DMS79 (cell line): Measurements from ENCODE around the gene SYT7.

Source experiments
- DNase-seq: peaks from one replicate; lab custom pipeline; 2025; lab: John Stamatoyannopoulos, UW

SYT7 gene

DNA sequence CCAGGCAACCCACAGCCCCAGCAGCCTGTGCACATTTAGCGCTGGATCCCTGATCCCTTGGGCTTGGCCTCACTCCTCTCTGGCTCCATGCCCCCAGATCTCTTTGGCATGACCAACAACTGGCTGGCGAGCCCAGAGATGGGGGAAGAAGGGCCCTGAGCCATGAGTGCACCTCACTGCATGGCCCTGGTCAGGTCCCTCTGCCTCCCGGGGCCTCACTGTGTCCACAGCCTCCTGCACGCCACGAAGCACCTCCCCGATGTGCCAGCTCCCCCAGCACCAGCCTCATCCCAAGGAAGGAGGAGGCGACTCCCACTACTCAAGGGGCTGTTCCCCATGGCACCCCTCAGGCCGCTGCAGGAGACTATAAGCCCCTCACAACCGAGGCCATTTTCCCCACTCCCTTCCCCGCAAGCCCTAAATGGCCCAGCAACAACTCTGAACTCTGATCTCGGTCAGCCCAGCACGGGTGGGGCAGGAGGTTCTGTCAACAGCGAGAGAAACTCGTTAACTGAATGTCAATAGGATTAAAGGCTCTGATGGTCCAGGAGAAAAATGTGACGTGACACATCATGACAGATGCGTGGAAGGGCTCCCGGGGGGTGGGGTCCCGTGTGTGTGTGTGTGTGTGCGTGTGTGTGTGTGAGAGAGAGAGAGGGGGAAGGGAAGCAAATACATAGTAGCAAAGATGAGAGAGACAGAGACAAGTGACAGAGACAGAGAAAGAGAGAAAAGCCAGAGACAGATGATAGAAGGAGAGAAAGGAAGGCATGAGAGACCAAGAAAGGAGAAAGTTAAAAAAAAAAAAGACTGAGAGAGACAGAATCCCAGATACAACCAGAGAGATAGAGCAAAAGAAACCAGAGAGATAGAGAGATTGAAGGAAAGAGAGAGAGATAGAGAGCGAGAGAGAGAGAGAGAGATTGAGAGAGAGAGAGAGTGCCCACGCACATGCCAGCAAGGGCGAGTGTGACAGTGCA is 28.4 kb upstream of the SYT7 start:
- no peak for DNase-seq

DNA sequence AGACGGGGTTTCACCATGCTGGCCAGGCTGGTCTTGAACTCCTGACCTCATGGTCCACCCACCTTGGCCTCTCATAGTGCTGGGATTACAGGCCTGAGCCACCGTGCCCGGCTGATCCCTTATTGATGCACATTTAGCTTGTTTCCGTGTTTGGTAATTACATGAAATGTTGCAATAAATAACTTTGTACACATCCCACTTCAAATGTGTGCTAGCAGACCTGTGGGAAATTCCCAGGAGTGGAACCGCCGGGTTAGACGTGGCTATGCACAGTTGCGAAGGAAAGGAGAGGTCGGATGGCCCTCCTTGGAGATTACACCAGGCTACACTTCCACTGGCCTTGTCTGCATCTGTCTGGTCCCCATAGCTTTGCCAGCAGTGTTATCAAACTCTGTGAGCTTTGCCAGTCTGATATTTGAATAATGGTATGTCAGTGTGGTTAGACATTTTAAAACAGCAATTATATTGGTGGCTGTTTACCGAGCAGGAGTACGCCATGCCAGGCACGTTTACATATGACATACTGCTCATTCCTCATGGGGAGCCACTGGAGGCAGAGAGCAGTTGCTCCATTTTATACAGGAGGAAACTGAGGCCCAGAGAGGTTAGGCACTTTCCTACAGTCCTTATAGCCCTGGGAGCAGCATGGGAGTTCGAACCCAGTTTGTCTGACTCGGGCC is 27.2 kb upstream of the SYT7 start:
- DNase-seq, result no peak

DNA sequence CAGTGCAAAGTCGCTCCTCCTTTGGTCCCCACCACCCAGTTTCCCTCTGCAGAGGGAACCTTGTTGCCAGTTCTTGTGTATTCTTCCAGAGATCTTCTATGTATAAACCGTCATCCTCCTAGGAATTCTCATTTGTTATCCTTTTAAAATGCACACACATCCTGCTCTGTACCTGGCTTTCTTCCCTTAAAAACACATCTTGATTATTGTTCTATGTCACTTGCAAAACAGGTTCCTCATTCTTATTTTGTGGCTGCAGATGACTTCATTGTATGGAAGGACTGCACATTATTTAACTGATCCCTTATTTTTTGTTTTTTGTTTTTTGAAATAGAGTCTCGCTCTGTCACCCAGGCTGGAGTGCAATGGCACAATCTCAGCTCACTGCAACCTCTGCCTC is 26.6 kb upstream of the SYT7 start:
- DNase-seq, result no peak

DNA sequence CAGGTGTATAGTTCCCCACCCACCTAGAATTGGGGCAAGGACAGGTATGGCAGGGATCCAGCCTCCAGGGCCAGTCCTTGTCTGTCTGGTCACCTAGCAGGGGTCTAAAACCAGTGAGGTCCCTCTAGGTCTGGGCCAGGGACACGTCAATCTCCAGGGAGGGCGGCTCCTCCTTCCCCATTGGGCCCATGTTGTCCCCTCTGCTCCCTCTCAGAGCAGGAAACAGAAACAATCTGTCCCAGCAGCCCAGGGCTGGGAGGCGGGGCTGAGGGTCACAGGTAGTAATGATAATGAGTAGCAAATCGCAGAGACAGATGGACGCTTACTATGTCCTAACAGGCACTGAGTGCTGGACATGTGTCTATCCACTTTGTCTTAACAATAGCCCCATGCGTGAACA is 22.8 kb upstream of the SYT7 start:
- DNase-seq, result no peak

DNA sequence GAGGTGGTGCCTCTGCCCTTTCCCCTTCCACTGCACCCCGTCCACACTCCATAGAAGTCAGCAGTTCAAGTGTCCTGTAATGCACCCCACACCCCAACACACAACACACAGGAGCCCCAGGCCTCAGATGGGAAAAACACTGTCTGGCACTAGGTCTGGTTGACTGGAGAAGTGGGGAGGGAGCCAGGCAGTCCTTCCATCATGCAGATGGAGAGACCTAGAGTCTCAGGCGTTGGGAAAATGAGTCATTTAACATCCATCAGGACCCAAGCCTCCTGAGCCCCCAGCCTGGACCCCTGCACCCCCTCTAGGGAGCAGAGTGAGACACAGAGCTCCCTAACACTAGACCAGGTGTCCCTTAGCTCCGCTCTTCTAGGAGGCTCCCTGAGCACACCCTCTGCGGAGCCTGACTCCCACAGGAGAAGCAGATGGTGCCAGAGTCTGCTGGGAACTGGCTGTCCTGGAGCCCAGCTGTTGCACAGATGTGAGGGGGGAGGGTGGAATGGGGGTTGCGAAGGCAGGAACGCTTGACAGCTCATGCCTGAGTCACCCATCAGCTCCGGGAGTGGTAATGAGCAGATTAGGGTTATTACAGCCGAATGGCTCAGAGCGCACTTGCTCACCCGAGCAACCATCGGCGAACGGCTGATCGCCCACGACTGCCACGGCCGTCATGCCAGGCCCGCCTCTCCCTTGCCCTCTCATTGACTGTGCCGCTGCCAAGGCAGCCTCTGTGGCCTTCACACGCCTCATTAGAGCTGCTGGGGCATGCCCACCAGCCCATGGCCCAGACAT is 22.1 kb upstream of the SYT7 start:
- DNase-seq, result peak; percentile 40

DNA sequence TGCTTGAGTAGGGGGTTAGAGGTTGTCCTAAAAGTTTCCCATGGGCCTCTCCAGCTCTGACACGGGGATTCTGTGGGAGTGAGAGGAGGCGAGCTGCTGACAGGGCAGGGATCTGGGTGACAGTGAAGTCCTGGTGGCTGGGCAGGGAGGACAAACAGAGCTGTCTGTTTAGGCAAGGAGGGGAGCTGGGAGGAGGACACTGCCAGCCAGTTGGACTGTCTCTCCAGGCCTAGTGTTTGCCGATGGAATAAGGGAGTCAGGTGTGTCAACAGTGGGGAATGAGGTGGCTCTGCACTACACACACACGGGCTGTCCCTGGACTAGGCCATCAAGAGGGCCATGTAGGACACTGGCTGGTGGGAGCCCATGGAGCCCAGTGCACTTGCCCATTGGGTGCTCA is 20.6 kb upstream of the SYT7 start:
- DNase-seq, result no peak

DNA sequence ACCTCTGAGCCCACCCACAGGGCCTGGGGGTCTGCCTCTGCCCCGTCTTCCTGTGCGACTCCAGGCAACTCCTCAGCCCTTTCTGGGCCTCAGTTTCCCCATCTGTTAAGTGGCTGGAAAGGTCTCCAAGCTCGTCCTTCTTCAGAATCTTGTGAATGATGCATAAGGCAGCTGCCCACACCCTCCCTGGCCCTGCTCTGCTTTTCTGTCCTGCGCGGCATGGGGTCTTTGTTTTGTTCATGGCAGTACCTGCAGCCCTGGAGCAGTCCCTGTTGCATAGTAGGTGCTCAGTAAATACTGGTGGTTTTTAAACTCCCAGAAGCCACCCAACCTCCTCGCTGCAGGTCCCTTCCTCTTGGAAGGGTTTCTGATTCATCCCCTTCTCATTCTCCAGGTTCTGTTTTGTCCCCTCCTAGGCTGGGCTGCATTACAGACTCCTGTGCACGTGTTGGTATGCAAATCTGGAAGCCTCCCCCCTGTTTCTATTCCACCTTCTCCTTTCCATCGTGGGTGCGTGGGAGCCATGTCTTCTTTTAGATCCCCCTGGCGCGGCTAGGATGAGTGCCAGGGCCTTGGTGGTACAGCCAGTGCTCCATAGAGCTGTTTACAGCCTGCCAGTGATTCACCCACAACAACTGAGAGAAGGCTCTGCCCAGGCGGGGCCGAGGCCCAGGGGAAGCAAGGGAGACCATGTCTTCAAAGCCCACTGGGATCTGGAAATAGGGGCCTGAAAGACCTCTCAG is 19.3 kb upstream of the SYT7 start:
- no peak for DNase-seq

DNA sequence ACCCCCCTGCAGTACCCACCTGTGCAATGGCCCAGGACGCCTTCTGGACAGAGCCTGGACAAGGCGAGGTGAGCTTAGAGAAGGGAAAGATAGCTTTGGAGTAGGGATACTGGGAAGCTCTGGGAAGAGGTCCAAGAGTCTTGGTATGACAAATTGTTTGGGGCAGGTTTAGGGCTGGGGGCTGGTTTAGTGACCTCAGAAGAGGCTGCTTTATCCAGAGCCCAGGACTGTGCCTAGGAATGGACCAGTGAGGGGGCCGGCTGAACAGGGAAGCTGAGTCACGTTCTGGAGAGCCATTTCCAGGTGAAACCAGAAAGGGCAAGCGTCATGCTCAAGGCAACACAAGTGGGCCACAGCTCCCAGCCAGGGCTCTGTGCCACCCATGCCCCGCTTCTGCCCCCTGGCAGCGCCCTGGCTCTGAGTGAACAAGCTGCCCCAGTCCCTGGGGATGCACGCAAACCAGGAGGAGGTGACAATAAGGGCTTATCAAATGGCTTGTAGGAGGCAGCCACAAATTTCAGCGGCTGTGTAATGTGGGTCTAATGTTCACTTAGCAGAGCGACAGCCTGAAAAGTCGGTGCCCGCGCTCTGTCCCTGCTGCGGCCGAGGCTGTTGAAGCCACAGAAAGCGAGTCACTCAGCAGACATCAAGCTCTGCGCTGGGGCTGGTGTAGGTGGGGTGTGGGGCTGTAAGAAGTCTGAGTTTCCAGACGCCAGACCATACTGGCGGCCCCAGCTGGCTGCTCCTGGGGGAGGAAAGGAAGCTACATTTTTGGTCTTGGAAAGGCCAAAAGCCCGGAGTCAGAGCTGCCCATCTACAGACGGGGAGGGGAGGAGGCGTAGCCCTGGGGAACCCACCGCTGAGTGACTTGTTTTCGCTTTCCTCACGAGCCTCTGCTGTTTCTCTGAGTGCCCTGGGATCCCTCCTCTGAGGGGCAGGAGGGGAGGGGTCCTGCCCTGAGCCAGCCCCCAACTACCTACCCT is 18.3 kb upstream of the SYT7 start:
- peak; percentile 41 for DNase-seq

DNA sequence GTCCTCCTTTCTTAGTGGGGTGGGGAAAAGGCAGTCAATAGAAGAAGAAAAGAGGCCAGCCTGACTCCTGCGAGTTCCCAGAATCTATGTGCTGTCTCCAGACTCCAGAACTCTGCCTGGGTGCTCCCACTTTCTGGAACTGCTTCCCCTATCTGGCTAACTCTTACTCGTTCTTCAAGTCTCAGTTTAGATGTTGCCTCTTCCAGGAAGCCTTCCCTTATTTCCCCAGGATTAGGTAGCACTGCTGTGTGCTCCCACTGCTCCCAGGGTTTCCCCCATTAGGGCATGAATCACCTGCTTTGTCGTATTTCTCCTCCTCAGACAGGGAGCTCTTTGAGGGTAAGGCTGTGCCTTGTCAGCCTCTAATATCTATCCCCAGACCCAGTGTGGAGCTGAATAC is 17.5 kb upstream of the SYT7 start:
- no peak for DNase-seq

DNA sequence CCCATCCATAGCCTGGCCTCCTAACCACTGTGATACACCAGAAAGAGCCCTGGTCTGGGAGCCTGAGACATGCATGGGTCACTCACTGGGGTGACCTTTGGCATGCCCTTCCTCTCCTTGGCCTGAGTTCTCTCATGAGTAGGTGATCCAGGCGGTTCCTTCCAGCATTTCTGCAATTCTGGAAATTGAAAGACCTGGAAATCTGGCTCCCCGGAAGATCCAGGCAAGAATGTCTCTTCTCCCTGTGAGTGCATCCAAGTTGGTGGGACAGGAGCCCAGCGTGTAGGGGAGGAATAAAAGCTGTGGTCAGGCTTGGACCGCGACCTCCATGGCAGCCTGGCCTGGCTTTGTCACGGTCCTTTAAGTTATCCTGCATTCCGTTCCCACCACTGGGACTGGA is 16.1 kb upstream of the SYT7 start:
- DNase-seq, result no peak

DNA sequence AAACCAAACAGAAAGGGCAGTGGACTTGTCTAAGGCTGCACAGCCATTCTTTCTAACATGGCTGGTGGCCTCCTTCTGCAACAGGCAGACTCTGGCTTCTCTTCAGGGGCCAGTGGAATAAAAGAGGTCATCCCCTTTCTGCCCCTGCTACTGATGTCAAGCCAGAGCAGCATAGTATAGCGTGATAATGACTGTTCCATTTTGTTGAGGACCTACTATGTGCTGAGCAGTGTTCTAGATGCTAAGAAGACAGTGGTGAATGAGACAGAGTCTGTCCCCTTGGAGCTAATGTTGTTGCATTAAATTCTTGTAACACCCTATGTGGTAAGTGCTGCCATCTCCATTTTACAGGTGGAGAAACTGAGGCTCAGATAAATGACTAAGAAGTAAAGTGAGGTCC is 15.7 kb upstream of the SYT7 start:
- DNase-seq, result no peak

DNA sequence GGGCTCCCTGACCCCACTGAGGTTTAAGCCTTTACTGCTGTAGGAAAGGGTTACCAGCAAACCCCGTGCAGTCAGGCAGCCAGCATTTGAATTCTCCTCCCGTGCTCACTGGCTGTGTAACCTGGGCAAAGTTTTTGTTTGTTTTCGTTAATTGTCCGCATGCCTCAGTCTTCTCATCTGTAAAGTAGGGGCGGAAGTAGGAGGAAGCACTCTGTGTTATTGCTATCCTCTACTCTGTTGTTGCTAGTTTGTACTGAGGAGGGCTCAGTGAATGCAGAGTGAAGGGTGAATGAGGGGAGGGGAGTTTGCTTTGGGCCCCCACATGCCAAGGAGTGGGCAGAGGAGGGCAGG is 14.0 kb upstream of the SYT7 start:
- no peak for DNase-seq

DNA sequence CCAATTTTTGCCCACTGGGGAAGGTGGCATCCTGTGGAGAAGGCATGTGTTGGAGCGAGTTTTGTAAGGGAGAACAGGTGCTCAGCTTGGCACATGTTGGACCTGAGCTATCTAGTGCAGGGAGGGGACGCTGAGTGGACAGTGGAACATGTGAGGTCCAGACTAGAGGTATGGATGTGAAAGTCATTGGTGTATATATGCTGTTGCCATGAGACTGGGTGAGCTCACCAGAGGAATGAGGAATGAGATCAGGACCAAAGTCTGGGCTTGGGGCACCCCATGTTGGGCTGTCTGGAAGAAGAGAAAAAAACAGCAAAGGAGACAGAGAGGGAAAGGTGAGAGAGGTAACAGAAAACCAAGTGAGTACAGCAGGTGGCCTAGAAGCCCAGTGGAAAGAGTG is 12.3 kb upstream of the SYT7 start:
- DNase-seq, result no peak

DNA sequence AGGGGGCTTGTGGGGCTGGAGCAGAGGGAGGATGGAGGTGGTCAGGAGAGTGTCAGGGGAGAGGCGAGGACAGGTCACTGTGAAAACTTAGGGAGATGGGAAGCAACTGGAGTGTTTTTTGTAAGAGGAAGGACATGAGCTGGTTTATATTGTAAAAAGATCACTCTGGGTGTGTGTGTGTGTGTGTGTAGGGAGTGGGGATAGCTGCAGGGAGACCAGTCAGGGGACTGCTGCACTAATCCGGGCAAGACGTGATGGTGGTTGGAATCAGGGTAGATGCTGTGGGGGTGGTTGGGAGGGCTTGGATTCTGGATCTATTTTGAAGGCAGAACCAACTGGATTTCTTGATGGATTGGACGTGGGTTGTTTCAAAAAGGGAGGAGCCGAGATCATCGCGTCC is 11.3 kb upstream of the SYT7 start:
- no peak for DNase-seq

DNA sequence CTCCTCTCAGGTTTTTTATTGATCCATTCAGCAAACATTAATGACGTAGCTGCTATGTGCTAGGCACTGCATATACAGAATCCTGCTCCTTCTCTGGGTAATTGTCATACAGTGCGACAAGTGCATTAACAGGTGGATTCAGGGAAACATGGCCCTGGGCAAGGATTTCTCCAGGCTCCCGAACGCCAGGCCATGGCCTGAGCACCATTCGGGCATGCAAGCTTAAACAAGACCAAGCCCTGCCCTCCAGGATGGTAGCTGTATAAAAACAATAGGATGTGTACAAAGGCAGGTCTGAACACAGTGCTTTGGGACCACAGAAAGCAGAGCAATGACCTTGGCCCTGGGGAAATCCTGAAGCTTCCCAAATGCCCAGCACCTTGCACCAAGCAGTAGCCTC is 9.1 kb upstream of the SYT7 start:
- no peak for DNase-seq

DNA sequence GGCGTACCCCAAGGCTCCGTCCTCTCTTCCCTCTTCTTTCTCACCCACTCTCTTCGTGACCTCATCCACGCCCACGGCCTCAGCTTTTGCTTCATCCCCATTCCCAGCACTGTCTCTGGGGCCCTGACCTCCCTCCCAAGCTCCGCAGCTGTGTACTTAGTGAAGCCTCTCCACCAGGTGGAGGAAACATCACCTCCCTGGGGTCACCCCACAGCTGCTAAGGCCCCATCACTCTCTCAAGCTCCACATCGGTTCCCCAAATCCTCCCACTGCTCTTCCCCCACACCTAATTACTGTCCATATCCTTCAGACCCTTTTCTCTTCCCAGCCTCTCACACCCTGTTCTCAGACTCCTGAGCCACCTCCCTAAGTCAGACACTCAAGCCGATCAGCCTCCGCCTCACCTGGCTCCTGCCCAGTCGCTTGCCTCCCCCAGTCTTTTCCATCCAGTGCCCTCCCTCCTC is 7.9 kb upstream of the SYT7 start:
- no peak for DNase-seq

DNA sequence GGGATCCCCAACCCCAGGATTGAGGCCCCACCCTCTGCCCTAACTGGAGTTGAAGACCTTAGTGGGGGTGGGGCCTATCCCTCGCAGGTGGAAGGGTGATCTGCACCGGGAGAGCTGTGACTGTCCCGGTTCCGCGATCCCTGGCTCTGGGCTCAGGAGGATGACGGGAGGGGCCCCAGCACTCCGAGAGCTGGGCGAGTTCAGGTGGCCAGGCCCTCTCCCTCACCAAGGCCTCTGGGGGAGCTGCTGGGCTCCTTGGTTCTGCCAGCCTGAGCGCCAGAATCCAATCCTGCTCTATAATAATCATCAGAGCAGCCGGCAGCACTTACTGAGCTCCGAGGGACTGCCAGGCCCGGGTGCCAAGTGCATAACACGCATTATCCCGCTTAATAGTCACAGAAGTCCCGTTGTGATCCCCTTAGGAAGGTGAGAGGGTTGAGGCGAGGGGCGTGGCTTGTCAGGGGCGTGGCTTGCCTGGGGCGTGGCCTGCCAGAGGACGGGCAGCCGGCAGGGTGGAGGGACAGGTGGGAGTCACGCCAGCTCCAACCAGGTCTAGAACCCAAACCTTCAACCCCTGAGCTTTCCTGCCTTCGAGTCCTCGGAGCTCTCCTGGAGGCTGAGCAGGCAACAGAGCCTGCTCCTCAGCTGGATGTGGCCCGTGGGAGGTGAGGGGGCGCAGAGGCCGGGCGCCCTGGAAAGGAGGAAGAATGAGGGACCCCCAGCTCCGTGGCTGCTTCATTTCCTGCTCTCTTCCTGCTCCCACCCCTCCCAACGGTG is 7.3 kb upstream of the SYT7 start:
- DNase-seq, result peak; percentile 11

DNA sequence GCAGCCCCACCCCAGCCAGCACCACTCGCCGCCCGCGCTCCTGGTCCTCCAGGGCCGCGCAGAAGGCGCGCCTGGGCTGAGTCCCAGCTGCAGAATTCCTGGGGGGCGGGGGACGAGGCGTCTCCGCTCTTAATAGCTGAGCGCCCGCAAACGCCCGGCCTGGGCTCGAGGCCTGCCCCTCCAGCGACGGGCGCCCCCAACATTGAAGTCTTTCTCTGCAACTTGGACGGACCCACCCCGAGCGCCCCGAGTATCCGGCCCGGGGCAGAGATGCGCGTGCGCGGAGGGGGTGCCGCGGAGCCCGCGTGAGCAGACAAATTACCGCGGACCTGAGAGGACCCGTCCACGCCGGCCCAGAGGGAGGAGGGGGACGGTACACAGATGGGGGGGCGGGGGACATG is 6.7 kb upstream of the SYT7 start:
- DNase-seq, result no peak

DNA sequence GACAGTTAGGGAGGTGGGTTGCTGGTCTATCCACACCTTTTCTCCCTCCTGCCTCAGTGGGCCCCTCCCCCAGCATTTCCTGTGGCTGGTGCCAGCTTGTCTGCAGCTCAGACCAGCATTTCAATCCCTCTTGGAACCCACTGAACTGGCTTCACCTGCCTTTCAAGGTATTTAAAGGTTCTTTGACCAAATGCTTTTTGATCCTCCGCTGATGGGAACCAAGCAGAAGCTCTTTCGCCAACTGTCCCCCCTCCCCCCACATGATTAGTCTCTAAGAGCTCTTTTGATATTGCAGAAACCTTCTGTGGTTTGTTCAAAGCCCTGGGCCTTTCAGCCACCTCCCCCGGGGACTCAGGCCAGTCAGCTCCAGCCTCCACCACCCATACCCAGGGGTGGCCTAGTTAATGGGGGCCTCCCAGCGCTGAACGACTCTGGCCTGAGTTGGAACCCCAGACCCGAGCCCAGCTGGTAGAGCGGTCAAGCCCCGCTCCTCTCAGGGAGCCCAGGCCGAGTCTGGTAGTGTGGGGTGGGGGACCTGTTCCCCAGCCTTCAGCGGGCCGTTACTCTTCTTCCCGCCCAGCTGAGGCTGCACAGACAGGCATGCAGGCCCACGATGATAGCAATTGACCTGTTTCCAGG is 6.0 kb upstream of the SYT7 start:
- DNase-seq, result peak; percentile 16
